Upper lobe of right lung (tissue), 1 donor: ENCODE measurements around the gene EMD. TPM values are rescaled to one million over a fixed set of nuclear protein-coding genes. Genes with fewer than 3 reads are reported as not detected.
A peak's percentile ranks its signal among the peaks of the same experiment; 100 is the strongest.

Source experiments
- ATAC-seq: fragments of 200-7000 bp; cut with Tn5 transposase; one replicate; pipeline ENCODE4 v1.9.1; 2020; ENCODE audit warnings: mild to moderate bottlenecking, moderate library complexity
- DNase-seq: peaks from one replicate; pipeline ENCODE4 v3.0.0-alpha.2; 2020
- H3K27ac ChIP-seq: fragments of 200-600 bp; one replicate; pipeline ENCODE4 v1.8.0; 2022
- H3K27me3 ChIP-seq: fragments of 200-600 bp; one replicate; pipeline ENCODE4 v1.8.0; 2022; ENCODE audit warnings: mild to moderate bottlenecking
- H3K36me3 ChIP-seq: fragments of 200-600 bp; one replicate; pipeline ENCODE4 v1.8.0; 2022
- H3K4me1 ChIP-seq: fragments of 200-600 bp; one replicate; pipeline ENCODE4 v1.8.0; 2022
- H3K4me3 ChIP-seq: fragments of 200-600 bp; one replicate; pipeline ENCODE4 v1.8.0; 2022; ENCODE audit warnings: mild to moderate bottlenecking
- H3K9me3 ChIP-seq: fragments of 200-600 bp; one replicate; pipeline ENCODE4 v1.8.0; 2022
- intact Hi-C: fragments of 100-400 bp; cut with DNase I; formaldehyde crosslinking; loops from one replicate; pipeline ENCODE4 v1.11.0; 2022
- total RNA-seq: library from RNA; stranded (reverse); fragmentation: NEBNext Ultra II Directional; extraction: Animal tissue kit (Norgen Biotek cat#: 25700); gene quantifications from one replicate; pipeline ENCODE4 v1.2.1, GENCODE V29; 2021
- TF ChIP-seq, protein P1 (sequence below): fragments of 200-600 bp; IDR thresholded peaks from one replicate; pipeline ENCODE4 v1.8.0; 2022; ENCODE audit warnings: antibody characterized with exemption
- donor health status: DM: no; HTN: yes; CAD: no; lungs with severe emphysema.

Gene EMD
- total RNA-seq, 1 donor from 2014 or later: 58.4 TPM

DNA sequence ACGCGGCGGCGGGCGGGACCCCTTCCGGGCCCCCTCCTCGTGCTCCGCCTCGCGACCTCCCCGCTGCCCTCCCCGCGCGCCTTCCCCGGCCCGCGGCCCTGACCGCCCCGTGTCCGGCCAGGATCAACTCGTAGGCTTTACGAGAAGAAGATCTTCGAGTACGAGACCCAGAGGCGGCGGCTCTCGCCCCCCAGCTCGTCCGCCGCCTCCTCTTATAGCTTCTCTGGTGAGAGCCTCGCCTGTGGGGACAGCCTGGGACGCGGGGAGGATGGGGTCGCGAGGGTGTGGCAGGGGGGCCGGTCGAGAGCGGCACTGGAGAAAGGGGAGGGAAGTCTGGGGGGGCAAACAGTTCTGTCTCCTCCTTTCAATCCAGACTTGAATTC is 465 bp downstream of the EMD start:
- no peaks in the 10 kb centered on the region for H3K9me3 ChIP-seq
- DNase-seq (no peak), ATAC-seq (no peak)
- intact Hi-C loops: no loop called here
- no peaks in the 10 kb centered on the region for H3K4me1 ChIP-seq
- TF ChIP-seq, protein P1, sequence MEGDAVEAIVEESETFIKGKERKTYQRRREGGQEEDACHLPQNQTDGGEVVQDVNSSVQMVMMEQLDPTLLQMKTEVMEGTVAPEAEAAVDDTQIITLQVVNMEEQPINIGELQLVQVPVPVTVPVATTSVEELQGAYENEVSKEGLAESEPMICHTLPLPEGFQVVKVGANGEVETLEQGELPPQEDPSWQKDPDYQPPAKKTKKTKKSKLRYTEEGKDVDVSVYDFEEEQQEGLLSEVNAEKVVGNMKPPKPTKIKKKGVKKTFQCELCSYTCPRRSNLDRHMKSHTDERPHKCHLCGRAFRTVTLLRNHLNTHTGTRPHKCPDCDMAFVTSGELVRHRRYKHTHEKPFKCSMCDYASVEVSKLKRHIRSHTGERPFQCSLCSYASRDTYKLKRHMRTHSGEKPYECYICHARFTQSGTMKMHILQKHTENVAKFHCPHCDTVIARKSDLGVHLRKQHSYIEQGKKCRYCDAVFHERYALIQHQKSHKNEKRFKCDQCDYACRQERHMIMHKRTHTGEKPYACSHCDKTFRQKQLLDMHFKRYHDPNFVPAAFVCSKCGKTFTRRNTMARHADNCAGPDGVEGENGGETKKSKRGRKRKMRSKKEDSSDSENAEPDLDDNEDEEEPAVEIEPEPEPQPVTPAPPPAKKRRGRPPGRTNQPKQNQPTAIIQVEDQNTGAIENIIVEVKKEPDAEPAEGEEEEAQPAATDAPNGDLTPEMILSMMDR: no peak
- peak overlapping the region; percentile 70 for H3K4me3 ChIP-seq
- H3K27ac ChIP-seq: peak overlapping the region; percentile 96
- no peaks in the 10 kb centered on the region for H3K36me3 ChIP-seq
- H3K27me3 ChIP-seq: no peaks in the 10 kb centered on the region

DNA sequence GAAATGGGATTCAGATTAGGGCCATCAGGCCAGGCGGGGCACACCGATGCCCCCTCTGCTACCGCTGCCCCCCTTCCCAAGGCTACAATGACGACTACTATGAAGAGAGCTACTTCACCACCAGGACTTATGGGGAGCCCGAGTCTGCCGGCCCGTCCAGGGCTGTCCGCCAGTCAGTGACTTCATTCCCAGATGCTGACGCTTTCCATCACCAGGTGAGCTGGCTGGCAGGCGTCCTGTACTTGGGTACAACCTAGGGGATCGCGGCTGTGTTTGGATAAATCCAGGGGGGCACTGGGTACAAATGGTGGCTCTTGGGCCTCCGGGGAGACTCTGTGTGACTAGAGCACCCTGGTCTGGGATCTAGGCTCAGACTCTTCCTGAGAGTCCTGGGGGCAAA is 1.1 kb downstream of the EMD start:
- H3K4me3 ChIP-seq: peak overlapping the region; percentile 70
- peak; percentile 53 for DNase-seq
- intact Hi-C loops: no loop called here
- H3K36me3 ChIP-seq: no peaks in the 10 kb centered on the region
- TF ChIP-seq, protein P1: no peak
- H3K27ac ChIP-seq: peak overlapping the region; percentile 96
- no peaks in the 10 kb centered on the region for H3K9me3 ChIP-seq
- ATAC-seq: no peak
- no peaks in the 10 kb centered on the region for H3K27me3 ChIP-seq
- H3K4me1 ChIP-seq: no peaks in the 10 kb centered on the region

DNA sequence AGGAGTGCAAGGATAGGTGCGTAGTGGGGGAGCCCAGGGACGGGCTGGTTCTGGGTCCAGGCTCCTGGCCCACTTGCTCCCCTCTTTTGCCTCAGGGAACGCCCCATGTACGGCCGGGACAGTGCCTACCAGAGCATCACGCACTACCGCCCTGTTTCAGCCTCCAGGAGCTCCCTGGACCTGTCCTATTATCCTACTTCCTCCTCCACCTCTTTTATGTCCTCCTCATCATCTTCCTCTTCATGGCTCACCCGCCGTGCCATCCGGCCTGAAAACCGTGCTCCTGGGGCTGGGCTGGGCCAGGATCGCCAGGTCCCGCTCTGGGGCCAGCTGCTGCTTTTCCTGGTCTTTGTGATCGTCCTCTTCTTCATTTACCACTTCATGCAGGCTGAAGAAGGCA is 1.7 kb downstream of the EMD start:
- Histone ChIP-seq H3K27ac (no peak overlapping the region), H3K27me3 (no peaks in the 10 kb centered on the region), H3K4me3 (peak overlapping the region; percentile 70), H3K4me1 (no peaks in the 10 kb centered on the region), H3K9me3 (no peaks in the 10 kb centered on the region), H3K36me3 (no peaks in the 10 kb centered on the region)
- no peak for DNase-seq
- TF ChIP-seq, protein P1: no peak
- intact Hi-C loops: no loop called here
- no peak for ATAC-seq

DNA sequence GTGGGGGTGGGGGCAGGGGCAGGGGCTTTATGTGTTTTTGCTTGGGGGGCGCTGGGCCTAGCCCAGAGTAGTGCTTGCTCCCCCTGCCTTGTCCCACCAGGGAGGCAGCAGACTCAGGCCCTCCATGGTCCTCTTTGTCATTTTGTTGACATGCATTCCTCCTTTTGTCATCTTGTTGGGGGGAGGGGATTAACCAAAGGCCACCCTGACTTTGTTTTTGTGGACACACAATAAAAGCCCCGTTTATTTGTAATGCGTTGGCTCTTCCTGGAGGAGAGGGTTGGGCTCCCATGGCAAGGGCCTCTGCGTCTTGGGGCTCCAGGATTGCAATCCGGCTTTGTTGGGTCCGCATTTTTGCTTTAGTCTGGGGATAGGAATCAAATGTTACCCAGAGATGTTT is 2.2 kb downstream of the EMD start:
- ATAC-seq (no peak), DNase-seq (no peak)
- Histone ChIP-seq H3K27me3 (no peaks in the 10 kb centered on the region), H3K9me3 (no peaks in the 10 kb centered on the region), H3K4me3 (no peak overlapping the region), H3K36me3 (no peaks in the 10 kb centered on the region), H3K27ac (no peak overlapping the region), H3K4me1 (no peaks in the 10 kb centered on the region)
- intact Hi-C loops: no loop called here
- TF ChIP-seq, protein P1: no peak

DNA sequence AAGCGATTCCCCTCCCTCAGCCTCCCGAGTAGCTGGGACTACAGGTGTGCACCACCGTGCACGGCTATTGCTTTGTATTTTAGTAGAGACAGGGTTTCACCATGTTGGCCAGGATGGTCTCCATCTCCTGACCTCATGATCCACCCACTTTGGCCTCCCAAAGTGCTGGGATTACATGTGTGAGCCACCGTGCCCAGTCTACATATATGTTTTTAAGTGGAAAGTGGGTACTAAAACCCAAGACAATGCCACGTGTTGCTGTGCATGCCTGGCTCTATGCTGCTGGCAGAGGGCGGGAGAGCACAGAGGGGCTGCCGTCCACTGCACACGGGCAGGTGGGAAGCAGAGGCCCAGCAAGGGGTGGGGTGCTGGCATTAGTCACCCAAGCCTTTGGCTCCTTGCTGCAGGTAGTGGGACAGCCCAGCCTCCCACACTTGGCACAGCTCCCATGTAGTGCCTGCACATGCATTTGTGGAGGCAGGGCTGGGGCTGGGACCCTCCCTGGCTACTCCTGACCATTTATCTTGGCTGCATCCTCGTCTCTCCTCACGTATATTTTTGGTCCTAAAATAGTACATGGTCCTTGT is 3.5 kb downstream of the EMD start:
- no peaks in the 10 kb centered on the region for H3K36me3 ChIP-seq
- DNase-seq (no peak), ATAC-seq (no peak)
- intact Hi-C loops: no loop called here
- no peak overlapping the region for H3K27ac ChIP-seq
- no peaks in the 10 kb centered on the region for H3K4me1 ChIP-seq
- TF ChIP-seq, protein P1: no peak
- H3K27me3 ChIP-seq: no peaks in the 10 kb centered on the region
- H3K9me3 ChIP-seq: no peaks in the 10 kb centered on the region
- H3K4me3 ChIP-seq: no peak overlapping the region
